K562 (cell line): Measurements from ENCODE around the gene SLC13A4.
"Not testable (repeated sequence)": the region's sequence is repeated elsewhere in the genome, so short reads cannot be mapped to it uniquely, and the experiment has no call there.

Source experiments
- CHD4 ChIP-seq: fragments of 200-600 bp; sonication (generic); IDR thresholded peaks from 3 replicates; pipeline ENCODE4 v1.6.1; 2012; ENCODE audit warnings: low read depth, mild to moderate bottlenecking, mixed read lengths, low read length, inconsistent platforms; ENCODE audit not compliant: insufficient read depth, insufficient replicate concordance, poor library complexity, severe bottlenecking
- EZH2 ChIP-seq: IDR thresholded peaks from 2 replicates; pipeline ENCODE4 v1.6.1; 2012; ENCODE audit warnings: low read depth, mild to moderate bottlenecking, inconsistent platforms, low read length, borderline replicate concordance
- MTA1 ChIP-seq: fragments of 450-650 bp; IDR thresholded peaks from 2 replicates; pipeline ENCODE4 v1.6.1; 2017; ENCODE audit warnings: borderline replicate concordance
- RFX1 ChIP-seq: fragments of 450-650 bp; IDR thresholded peaks from 2 replicates; pipeline ENCODE4 v1.6.1; 2016; ENCODE audit warnings: mild to moderate bottlenecking, moderate library complexity

GRCh38 chr7:135692606-135693005 lies 35.4 kb downstream of the SLC13A4 start:
- TF ChIP-seq RFX1, CHD4, MTA1, EZH2: not testable (repeated sequence)
